ENCODE results near the gene LRRK2.

Gene LRRK2

GRCh38 chr12:40281791-40282364, 57.1 kb downstream of the LRRK2 start:
- Histone ChIP-seq H3K4me3 (replicated peaks; ENCODE audit: insufficient read depth, low read length) (no peak overlapping the region), H3K27ac (replicated peaks) (no peak overlapping the region), H3K27me3 (ENCODE audit: insufficient read depth, poor library complexity, severe bottlenecking) (no peaks in the 10 kb centered on the region)
- TF ChIP-seq SPI1 (IDR thresholded peaks at IDR 0.05; ENCODE audit: borderline replicate concordance, low read depth) (no peak), POLR2AphosphoS5 (IDR thresholded peaks at IDR 0.05; ENCODE audit: low read depth) (no peak), CTCF (IDR thresholded peaks at IDR 0.05; ENCODE audit: insufficient read depth, low read length) (no peak), GABPA (IDR thresholded peaks at IDR 0.05; ENCODE audit: low read depth) (no peak)
- TF ChIP-seq, protein P1, sequence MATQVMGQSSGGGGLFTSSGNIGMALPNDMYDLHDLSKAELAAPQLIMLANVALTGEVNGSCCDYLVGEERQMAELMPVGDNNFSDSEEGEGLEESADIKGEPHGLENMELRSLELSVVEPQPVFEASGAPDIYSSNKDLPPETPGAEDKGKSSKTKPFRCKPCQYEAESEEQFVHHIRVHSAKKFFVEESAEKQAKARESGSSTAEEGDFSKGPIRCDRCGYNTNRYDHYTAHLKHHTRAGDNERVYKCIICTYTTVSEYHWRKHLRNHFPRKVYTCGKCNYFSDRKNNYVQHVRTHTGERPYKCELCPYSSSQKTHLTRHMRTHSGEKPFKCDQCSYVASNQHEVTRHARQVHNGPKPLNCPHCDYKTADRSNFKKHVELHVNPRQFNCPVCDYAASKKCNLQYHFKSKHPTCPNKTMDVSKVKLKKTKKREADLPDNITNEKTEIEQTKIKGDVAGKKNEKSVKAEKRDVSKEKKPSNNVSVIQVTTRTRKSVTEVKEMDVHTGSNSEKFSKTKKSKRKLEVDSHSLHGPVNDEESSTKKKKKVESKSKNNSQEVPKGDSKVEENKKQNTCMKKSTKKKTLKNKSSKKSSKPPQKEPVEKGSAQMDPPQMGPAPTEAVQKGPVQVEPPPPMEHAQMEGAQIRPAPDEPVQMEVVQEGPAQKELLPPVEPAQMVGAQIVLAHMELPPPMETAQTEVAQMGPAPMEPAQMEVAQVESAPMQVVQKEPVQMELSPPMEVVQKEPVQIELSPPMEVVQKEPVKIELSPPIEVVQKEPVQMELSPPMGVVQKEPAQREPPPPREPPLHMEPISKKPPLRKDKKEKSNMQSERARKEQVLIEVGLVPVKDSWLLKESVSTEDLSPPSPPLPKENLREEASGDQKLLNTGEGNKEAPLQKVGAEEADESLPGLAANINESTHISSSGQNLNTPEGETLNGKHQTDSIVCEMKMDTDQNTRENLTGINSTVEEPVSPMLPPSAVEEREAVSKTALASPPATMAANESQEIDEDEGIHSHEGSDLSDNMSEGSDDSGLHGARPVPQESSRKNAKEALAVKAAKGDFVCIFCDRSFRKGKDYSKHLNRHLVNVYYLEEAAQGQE (IDR thresholded peaks at IDR 0.05; ENCODE audit: insufficient replicate concordance, low read depth) = no peak
- DNase-seq (ENCODE audit: low read depth in 1 of 2, low spot score in 1 of 2) = no peak

DNA sequence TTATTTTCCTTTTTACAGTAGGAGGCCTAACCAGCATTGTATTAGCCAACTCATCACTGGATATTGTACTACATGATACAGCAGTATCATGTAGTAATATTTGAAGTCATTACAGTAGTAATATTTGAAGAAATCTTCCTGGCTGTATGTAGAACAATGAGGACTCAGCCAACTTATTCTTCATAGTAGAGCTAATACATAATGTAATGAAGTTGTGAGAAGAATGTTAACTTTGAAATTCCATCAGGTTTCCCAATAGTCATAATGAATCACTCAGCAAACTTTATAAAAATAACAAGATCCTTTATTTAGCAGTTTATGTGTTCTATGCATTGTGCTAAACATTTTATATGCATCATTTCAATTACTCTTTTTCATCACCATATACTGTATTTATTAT, 61.8 kb downstream of the LRRK2 start:
- no peak overlapping the region for H3K4me3 ChIP-seq (replicated peaks; ENCODE audit: insufficient read depth, low read length)
- no peak overlapping the region for H3K27ac ChIP-seq (replicated peaks)

GRCh38 chr12:40287369-40287975, 62.7 kb downstream of the LRRK2 start:
- TF ChIP-seq CTCF (IDR thresholded peaks at IDR 0.05; ENCODE audit: insufficient read depth, low read length) (no peak), SPI1 (IDR thresholded peaks at IDR 0.05; ENCODE audit: borderline replicate concordance, low read depth) (no peak), POLR2AphosphoS5 (IDR thresholded peaks at IDR 0.05; ENCODE audit: low read depth) (no peak), GABPA (IDR thresholded peaks at IDR 0.05; ENCODE audit: low read depth) (no peak)
- TF ChIP-seq, protein P1 (IDR thresholded peaks at IDR 0.05; ENCODE audit: insufficient replicate concordance, low read depth) = no peak
- H3K4me3 ChIP-seq (replicated peaks; ENCODE audit: insufficient read depth, low read length) = no peak overlapping the region
- no peak overlapping the region for H3K27ac ChIP-seq (replicated peaks)
- no peak for DNase-seq (ENCODE audit: low read depth in 1 of 2, low spot score in 1 of 2)
- no peaks in the 10 kb centered on the region for H3K27me3 ChIP-seq (ENCODE audit: insufficient read depth, poor library complexity, severe bottlenecking)

More for the DNA sequence above, 61.8 kb downstream of the LRRK2 start:
- DNase-seq (ENCODE audit: low read depth in 1 of 2, low spot score in 1 of 2) = no peak
- TF ChIP-seq GABPA (IDR thresholded peaks at IDR 0.05; ENCODE audit: low read depth) (no peak), SPI1 (IDR thresholded peaks at IDR 0.05; ENCODE audit: borderline replicate concordance, low read depth) (no peak), CTCF (IDR thresholded peaks at IDR 0.05; ENCODE audit: insufficient read depth, low read length) (no peak), POLR2AphosphoS5 (IDR thresholded peaks at IDR 0.05; ENCODE audit: low read depth) (no peak)
- TF ChIP-seq, protein P1 (IDR thresholded peaks at IDR 0.05; ENCODE audit: insufficient replicate concordance, low read depth) = no peak
- H3K27me3 ChIP-seq (ENCODE audit: insufficient read depth, poor library complexity, severe bottlenecking) = no peaks in the 10 kb centered on the region

Measured in HL-60 (cell line).